ENCODE data around the gene CMTM6. TPM values are rescaled to one million over a fixed set of nuclear protein-coding genes. Genes with fewer than 3 reads are reported as not detected.

Gene CMTM6
- total RNA-seq, 1 donor from 2014 or later: 90.1 TPM

DNA sequence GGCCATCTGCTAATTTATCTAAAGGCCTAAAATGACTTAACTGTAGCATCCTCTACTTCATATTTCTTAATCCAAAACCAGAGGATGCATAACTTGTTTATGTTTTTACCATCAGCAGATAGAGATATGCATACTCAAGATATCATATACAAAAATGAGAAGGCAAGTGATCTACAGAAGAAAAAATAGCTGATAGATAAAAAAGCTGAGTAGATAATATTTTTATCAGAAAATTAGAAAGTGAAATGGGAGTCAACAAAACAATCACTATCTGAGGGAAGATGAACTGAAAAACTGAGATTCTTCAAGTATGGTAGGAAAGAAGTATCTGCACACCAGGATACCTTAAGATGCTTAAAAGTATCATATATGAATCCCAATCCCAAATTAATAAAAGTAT is 42.7 kb upstream of the CMTM6 start:
- POLR2A ChIA-PET: no interaction called here
- Mint-ChIP-seq H3K36me3 (ENCODE audit: low read depth) (peaks cover 32% of the 10 kb centered on the region), H3K4me3 (no peak overlapping the region), H3K27me3 (no peaks in the 10 kb centered on the region), H3K9me3 (no peaks in the 10 kb centered on the region), H3K4me1 (peaks cover 9% of the 10 kb centered on the region), H3K27ac (no peak overlapping the region)
- TF ChIP-seq, protein P1, sequence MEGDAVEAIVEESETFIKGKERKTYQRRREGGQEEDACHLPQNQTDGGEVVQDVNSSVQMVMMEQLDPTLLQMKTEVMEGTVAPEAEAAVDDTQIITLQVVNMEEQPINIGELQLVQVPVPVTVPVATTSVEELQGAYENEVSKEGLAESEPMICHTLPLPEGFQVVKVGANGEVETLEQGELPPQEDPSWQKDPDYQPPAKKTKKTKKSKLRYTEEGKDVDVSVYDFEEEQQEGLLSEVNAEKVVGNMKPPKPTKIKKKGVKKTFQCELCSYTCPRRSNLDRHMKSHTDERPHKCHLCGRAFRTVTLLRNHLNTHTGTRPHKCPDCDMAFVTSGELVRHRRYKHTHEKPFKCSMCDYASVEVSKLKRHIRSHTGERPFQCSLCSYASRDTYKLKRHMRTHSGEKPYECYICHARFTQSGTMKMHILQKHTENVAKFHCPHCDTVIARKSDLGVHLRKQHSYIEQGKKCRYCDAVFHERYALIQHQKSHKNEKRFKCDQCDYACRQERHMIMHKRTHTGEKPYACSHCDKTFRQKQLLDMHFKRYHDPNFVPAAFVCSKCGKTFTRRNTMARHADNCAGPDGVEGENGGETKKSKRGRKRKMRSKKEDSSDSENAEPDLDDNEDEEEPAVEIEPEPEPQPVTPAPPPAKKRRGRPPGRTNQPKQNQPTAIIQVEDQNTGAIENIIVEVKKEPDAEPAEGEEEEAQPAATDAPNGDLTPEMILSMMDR (IDR thresholded peaks at IDR 0.05): no peak
- intact Hi-C loops (cut with micrococcal nuclease): no loop called here
- ATAC-seq (ENCODE audit: low read depth) (no peak), DNase-seq (no peak)
- CTCF ChIA-PET: no interaction called here

DNA sequence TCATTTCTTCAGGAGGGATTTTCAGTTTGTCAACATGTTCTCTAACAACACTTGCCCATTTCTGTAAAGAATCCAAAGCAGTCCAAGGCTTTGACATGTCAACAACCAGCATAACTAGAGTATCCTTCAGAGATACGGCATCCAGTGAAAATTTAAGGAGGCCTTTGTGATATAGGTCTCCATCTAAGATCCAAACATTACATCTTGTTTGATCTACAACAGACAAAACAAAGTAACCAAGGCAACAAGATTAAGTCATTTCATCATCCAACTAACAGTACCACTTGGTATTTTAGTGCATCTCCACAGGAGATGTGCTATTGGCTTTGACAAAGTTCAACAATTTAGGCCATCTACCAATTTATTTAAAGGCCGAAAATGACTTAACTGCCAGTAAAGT is 42.2 kb upstream of the CMTM6 start:
- POLR2A ChIA-PET: no interaction called here
- peaks cover 32% of the 10 kb centered on the region for H3K36me3 Mint-ChIP-seq (ENCODE audit: low read depth)
- H3K4me1 Mint-ChIP-seq: peaks cover 8% of the 10 kb centered on the region
- ATAC-seq (ENCODE audit: low read depth) (no peak), DNase-seq (no peak)
- H3K27ac Mint-ChIP-seq: no peak overlapping the region
- CTCF ChIA-PET: no interaction called here
- H3K27me3 Mint-ChIP-seq: no peaks in the 10 kb centered on the region
- TF ChIP-seq, protein P1 (IDR thresholded peaks at IDR 0.05): no peak
- H3K9me3 Mint-ChIP-seq: no peaks in the 10 kb centered on the region
- intact Hi-C loops (cut with micrococcal nuclease): no loop called here
- no peak overlapping the region for H3K4me3 Mint-ChIP-seq

DNA sequence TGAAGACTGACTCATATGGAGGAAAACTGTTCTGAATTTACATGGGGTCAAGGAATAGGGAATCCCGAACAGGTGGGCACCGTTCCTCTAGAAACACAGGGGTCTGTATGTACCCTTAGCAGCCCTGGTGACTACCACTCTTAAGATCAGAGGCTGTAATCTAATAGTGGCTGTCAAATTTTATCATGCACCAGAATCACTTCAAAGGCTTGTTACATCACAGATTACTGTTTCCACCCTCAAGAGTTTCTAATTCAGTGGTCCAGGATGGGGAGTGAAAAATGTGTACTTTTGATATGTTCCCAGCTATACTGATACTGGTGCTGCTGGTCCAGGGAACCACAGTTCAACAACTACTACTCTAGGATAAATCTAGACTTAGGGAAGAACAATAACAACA is 40.2 kb upstream of the CMTM6 start:
- TF ChIP-seq, protein P1 (IDR thresholded peaks at IDR 0.05): no peak
- no peak overlapping the region for H3K27ac Mint-ChIP-seq
- no peak overlapping the region for H3K4me3 Mint-ChIP-seq
- CTCF ChIA-PET: interaction anchor here (1.1 kb wide), 1 partner anchor 9 kb away, joined by 3 read pairs; no protein-coding TSS in a partner anchor
- DNase-seq (no peak), ATAC-seq (ENCODE audit: low read depth) (no peak)
- H3K4me1 Mint-ChIP-seq: peaks cover 4% of the 10 kb centered on the region
- no peaks in the 10 kb centered on the region for H3K9me3 Mint-ChIP-seq
- H3K27me3 Mint-ChIP-seq: no peaks in the 10 kb centered on the region
- H3K36me3 Mint-ChIP-seq (ENCODE audit: low read depth): peaks cover 39% of the 10 kb centered on the region
- POLR2A ChIA-PET: no interaction called here
- intact Hi-C loops (cut with micrococcal nuclease): no loop called here

DNA sequence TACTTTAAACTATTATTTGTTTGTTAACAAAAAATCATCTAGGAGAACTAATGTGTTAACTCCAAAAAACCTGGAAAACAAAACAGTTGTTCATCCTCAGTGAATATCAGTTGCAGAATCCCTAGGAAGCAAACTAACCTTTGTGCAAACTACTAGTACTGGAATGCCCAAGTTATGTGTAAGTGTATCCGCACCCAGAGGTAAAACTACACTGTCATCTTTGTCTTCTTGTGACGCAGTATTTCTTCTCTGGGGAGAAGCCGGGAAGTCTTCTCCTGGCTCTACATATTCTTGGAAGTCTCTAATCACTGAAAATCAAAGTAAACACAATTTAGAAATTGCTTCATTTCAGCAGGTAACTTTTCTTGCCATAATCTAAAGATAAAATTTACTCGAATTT is 38.2 kb upstream of the CMTM6 start:
- H3K27me3 Mint-ChIP-seq: no peaks in the 10 kb centered on the region
- intact Hi-C loops (cut with micrococcal nuclease): no loop called here
- TF ChIP-seq, protein P1 (IDR thresholded peaks at IDR 0.05): no peak
- H3K4me3 Mint-ChIP-seq: no peak overlapping the region
- ATAC-seq (ENCODE audit: low read depth) (no peak), DNase-seq (no peak)
- peaks cover 48% of the 10 kb centered on the region for H3K36me3 Mint-ChIP-seq (ENCODE audit: low read depth)
- CTCF ChIA-PET: no interaction called here
- H3K9me3 Mint-ChIP-seq: no peaks in the 10 kb centered on the region
- H3K4me1 Mint-ChIP-seq: no peaks in the 10 kb centered on the region
- POLR2A ChIA-PET: no interaction called here
- H3K27ac Mint-ChIP-seq: no peak overlapping the region

DNA sequence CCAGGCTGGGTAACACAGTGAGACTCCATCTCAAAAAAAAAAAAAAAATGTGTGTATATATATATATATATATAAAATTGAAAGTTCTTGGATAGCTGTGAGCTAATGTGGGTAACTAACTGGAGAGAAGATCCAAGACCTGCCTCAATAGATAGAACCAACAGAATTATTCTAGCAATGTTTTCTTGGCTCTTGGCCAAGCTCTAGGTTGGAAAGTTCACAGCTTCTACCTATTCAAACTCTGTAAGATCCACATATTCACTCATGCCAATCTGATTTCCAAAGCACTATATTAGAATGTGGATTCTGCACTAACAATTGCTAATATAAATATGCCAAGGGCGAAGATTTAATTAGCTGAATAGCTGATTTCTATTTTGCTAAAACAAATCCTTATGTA is 29.8 kb upstream of the CMTM6 start:
- H3K4me3 Mint-ChIP-seq: no peak overlapping the region
- ATAC-seq (ENCODE audit: low read depth): no peak
- TF ChIP-seq, protein P1 (IDR thresholded peaks at IDR 0.05): no peak
- H3K4me1 Mint-ChIP-seq: peaks cover 1% of the 10 kb centered on the region
- intact Hi-C loops (cut with micrococcal nuclease): no loop called here
- ChIA-PET POLR2A (interaction anchor here (0.6 kb wide), 1 partner anchor 21 kb away, joined by 7 read pairs; no protein-coding TSS in a partner anchor), CTCF (interaction anchor here (0.6 to 1.0 kb wide), 4 partner anchors 9 to 156 kb away, joined by 3 read pairs; no protein-coding TSS in a partner anchor)
- DNase-seq: no peak
- H3K36me3 Mint-ChIP-seq (ENCODE audit: low read depth): peaks cover 68% of the 10 kb centered on the region
- H3K9me3 Mint-ChIP-seq: no peaks in the 10 kb centered on the region
- no peak overlapping the region for H3K27ac Mint-ChIP-seq
- H3K27me3 Mint-ChIP-seq: no peaks in the 10 kb centered on the region

Data from activated B cell treated with CpG ODN at 0.5 μM for 24 hours (primary cell).